Measurements from ENCODE around the gene RCSD1. TPM values are rescaled to one million over a fixed set of nuclear protein-coding genes. Genes with fewer than 3 reads are reported as not detected.

The RCSD1 gene
- total RNA-seq, 1 experiment from 2014 or later: 0.16 TPM

DNA sequence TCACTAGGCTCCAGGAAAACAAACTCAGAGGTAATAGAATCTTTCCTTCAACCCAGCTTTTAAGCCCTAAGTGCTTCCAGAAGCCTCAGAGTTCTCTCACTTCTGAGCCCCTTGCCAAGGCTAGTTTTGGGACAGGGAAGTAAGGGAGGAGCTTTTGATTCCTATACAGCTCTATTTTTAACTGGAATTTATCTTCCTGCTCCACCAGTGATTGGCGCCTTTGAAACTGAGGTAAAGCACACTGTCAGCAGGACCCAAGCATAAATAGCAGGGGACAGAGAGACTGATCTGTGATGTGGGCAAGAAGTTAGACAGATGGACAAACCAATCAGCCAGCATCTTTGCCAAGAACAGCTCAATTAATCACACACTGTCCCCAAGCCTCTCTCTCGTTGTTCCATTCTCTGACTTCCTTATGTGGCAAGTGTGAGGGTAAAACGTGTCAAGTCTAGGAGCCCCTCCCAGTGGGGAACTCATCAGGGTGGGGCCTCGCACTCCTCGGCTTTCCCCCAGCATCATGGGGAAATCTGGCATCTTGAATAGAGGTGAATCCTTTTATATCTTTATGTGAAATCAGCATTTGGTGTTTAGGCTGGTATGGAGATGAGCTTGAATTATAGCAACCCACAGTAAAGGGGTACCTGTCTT is 51.5 kb downstream of the RCSD1 start:
- Mint-ChIP-seq H3K36me3 (ENCODE audit: insufficient read depth, unreplicated experiment) (no peaks in the 10 kb centered on the region), H3K4me3 (ENCODE audit: unreplicated experiment) (no peak overlapping the region), H3K4me1 (ENCODE audit: insufficient read depth, unreplicated experiment) (peaks cover 17% of the 10 kb centered on the region), H3K9me3 (ENCODE audit: unreplicated experiment) (no peaks in the 10 kb centered on the region), H3K27ac (ENCODE audit: low read depth, unreplicated experiment) (no peak overlapping the region), H3K27me3 (ENCODE audit: insufficient read depth, unreplicated experiment) (no peaks in the 10 kb centered on the region)
- no peak for DNase-seq (ENCODE audit: unreplicated experiment)
- TF ChIP-seq, protein P1, sequence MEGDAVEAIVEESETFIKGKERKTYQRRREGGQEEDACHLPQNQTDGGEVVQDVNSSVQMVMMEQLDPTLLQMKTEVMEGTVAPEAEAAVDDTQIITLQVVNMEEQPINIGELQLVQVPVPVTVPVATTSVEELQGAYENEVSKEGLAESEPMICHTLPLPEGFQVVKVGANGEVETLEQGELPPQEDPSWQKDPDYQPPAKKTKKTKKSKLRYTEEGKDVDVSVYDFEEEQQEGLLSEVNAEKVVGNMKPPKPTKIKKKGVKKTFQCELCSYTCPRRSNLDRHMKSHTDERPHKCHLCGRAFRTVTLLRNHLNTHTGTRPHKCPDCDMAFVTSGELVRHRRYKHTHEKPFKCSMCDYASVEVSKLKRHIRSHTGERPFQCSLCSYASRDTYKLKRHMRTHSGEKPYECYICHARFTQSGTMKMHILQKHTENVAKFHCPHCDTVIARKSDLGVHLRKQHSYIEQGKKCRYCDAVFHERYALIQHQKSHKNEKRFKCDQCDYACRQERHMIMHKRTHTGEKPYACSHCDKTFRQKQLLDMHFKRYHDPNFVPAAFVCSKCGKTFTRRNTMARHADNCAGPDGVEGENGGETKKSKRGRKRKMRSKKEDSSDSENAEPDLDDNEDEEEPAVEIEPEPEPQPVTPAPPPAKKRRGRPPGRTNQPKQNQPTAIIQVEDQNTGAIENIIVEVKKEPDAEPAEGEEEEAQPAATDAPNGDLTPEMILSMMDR (IDR thresholded peaks at IDR 0.05; ENCODE audit: unreplicated experiment): no peak
- ChIA-PET POLR2A (interaction anchor here (0.6 to 2.7 kb wide), 6 partner anchors 10 to 391 kb away, joined by 3 to 8 read pairs (median 4); no protein-coding TSS in a partner anchor), CTCF (interaction anchor here (0.5 to 4.3 kb wide), 15 partner anchors 9 to 557 kb away, joined by 3 to 33 read pairs (median 5); partner anchors contain the start of gene CREG1)
- intact Hi-C loops (cut with micrococcal nuclease): no loop called here
- BruUV-seq (replicated peaks): no TSS peak

DNA sequence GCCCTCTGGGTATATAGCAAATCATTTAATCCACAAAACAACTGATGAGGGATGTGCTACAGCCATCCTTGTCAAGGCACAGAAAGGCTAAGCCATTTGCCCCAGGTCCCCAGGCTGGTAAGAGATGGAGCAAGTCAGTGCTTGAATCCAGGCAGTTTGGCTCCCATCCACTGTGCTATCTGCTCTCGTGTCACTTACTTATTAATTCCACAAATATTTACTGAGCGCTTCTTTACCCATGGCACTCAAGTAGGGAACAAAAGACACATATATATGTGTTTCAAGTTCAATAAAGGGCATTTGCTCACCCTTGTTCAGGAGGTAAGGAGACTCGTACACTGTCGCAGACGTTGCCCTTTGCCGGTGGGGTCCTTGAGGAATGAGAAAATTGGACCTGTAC is 53.2 kb downstream of the RCSD1 start:
- no peak for DNase-seq (ENCODE audit: unreplicated experiment)
- intact Hi-C loops (cut with micrococcal nuclease): no loop called here
- no peaks in the 10 kb centered on the region for H3K27me3 Mint-ChIP-seq (ENCODE audit: insufficient read depth, unreplicated experiment)
- peaks cover 19% of the 10 kb centered on the region for H3K4me1 Mint-ChIP-seq (ENCODE audit: insufficient read depth, unreplicated experiment)
- no peak overlapping the region for H3K4me3 Mint-ChIP-seq (ENCODE audit: unreplicated experiment)
- CTCF ChIA-PET: interaction anchor here (1.4 to 5.6 kb wide), 2 partner anchors 20 to 80 kb away, joined by 5 to 400 read pairs; no protein-coding TSS in a partner anchor
- H3K27ac Mint-ChIP-seq (ENCODE audit: low read depth, unreplicated experiment): peak overlapping the region; percentile 29
- BruUV-seq (replicated peaks): no TSS peak
- no peaks in the 10 kb centered on the region for H3K36me3 Mint-ChIP-seq (ENCODE audit: insufficient read depth, unreplicated experiment)
- no peaks in the 10 kb centered on the region for H3K9me3 Mint-ChIP-seq (ENCODE audit: unreplicated experiment)
- TF ChIP-seq, protein P1 (IDR thresholded peaks at IDR 0.05; ENCODE audit: unreplicated experiment): no peak
- POLR2A ChIA-PET: interaction anchor here (1.0 to 2.2 kb wide), 3 partner anchors 20 to 119 kb away, joined by 6 to 12 read pairs (median 9); no protein-coding TSS in a partner anchor

DNA sequence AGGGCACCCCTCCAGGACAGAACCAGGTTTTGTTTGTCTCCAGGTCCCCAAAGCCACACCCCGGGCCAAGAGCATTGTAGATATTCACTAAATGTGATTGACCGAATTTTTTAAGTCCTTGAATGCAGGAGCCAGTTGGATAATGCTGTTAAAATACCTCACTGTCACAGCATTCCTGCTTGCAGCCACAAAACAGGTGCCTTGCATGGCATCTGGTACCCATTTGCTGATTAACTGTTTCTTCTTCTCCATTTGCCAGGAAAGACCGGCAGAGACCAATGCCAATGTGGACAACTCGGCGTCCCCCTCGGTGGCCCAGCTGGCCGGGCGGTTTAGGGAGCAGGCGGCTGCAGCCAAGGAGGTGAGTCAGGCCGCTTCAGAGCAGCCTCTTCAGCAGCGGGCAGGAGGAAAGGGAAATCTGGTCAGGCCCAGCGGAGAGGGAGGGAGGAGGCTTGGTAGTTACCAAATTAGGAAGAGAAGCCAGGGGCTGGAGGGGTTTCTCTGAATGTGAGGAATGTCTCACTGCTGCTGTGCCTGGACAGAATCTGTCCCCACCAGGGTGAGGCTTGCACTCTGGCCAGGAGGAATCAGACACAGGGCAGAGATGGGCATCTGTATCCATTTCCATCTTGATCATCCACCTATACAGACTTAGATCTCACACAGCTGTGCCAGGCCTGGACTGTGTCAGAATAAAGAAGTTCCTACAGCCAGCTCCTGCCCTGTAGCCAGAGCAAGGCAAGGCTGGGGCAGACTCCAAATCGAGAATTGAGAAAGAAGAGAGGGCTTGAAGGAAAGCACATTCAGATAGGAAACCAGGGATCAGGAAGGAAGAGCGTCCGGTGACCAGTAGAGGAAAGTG is 53.8 kb downstream of the RCSD1 start:
- POLR2A ChIA-PET: interaction anchor here (0.6 to 2.2 kb wide), 6 partner anchors 12 to 464 kb away, joined by 3 to 12 read pairs (median 5); no protein-coding TSS in a partner anchor
- intact Hi-C loops (cut with micrococcal nuclease): loop anchor here (1.0 kb wide), 1 partner anchor 84 kb away; no protein-coding TSS in a partner anchor
- CTCF ChIA-PET: interaction anchor here (0.5 to 5.6 kb wide), 7 partner anchors 12 to 144 kb away, joined by 3 to 400 read pairs (median 4); no protein-coding TSS in a partner anchor
- no peaks in the 10 kb centered on the region for H3K27me3 Mint-ChIP-seq (ENCODE audit: insufficient read depth, unreplicated experiment)
- H3K4me3 Mint-ChIP-seq (ENCODE audit: unreplicated experiment): no peak overlapping the region
- no peaks in the 10 kb centered on the region for H3K9me3 Mint-ChIP-seq (ENCODE audit: unreplicated experiment)
- H3K36me3 Mint-ChIP-seq (ENCODE audit: insufficient read depth, unreplicated experiment): no peaks in the 10 kb centered on the region
- peak; percentile 67 for DNase-seq (ENCODE audit: unreplicated experiment)
- H3K27ac Mint-ChIP-seq (ENCODE audit: low read depth, unreplicated experiment): peak overlapping the region; percentile 29
- TF ChIP-seq, protein P1 (IDR thresholded peaks at IDR 0.05; ENCODE audit: unreplicated experiment): no peak
- H3K4me1 Mint-ChIP-seq (ENCODE audit: insufficient read depth, unreplicated experiment): peaks cover 26% of the 10 kb centered on the region
- no TSS peak for BruUV-seq (replicated peaks)

DNA sequence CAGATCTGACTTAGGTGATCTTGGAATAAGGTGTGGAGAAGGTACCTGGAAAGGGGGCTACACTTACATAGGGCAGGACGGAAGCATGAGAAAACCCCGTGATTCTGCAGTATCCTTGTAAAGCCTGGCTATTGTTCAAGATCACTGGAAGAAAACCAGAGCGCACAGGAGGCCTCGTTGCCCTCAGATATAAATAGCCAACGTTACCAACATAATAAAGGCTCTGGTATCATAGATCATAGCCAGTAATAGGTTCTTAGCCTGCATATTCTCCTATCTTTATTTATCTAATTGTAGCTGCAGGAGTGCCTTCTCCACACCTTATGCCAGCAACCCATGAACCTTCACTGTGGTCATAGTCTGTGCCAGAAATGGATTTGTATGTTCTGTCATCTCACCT is 55.8 kb downstream of the RCSD1 start:
- peaks cover 27% of the 10 kb centered on the region for H3K4me1 Mint-ChIP-seq (ENCODE audit: insufficient read depth, unreplicated experiment)
- H3K36me3 Mint-ChIP-seq (ENCODE audit: insufficient read depth, unreplicated experiment): no peaks in the 10 kb centered on the region
- TF ChIP-seq, protein P1 (IDR thresholded peaks at IDR 0.05; ENCODE audit: unreplicated experiment): no peak
- intact Hi-C loops (cut with micrococcal nuclease): loop anchor here (5.0 kb wide), 1 partner anchor 464 kb away; the partner anchor contains the start of gene POU2F1
- CTCF ChIA-PET: interaction anchor here (0.7 to 5.6 kb wide), 10 partner anchors 11 to 129 kb away, joined by 3 to 400 read pairs (median 44); no protein-coding TSS in a partner anchor
- no peak overlapping the region for H3K4me3 Mint-ChIP-seq (ENCODE audit: unreplicated experiment)
- BruUV-seq (replicated peaks): no TSS peak
- no peaks in the 10 kb centered on the region for H3K9me3 Mint-ChIP-seq (ENCODE audit: unreplicated experiment)
- DNase-seq (ENCODE audit: unreplicated experiment): no peak
- POLR2A ChIA-PET: interaction anchor here (2.9 kb wide), 1 partner anchor 23 kb away, joined by 27 read pairs; no protein-coding TSS in a partner anchor
- H3K27me3 Mint-ChIP-seq (ENCODE audit: insufficient read depth, unreplicated experiment): no peaks in the 10 kb centered on the region
- H3K27ac Mint-ChIP-seq (ENCODE audit: low read depth, unreplicated experiment): no peak overlapping the region

Data from MCF 10A (cell line).